Astrocyte (in vitro differentiated cells and primary cell): Measurements from ENCODE around the gene FFAR4.

ENCODE experiments used
- CTCF ChIP-seq: IDR thresholded peaks from 2 replicates; pipeline ENCODE4 v1.5.1; 2011; ENCODE audit warnings: low read depth, mild to moderate bottlenecking, inconsistent platforms, low read length, moderate library complexity; ENCODE audit not compliant: insufficient read depth
- EZH2 ChIP-seq: IDR thresholded peaks from 2 replicates; pipeline ENCODE4 v1.6.1; 2012; ENCODE audit warnings: mild to moderate bottlenecking, low read length, inconsistent platforms; ENCODE audit not compliant: insufficient read depth

GRCh38 chr10:93613126-93613525, 46.7 kb downstream of the FFAR4 start:
- TF ChIP-seq EZH2: no peak
- no peak for TF ChIP-seq CTCF
